SU-DHL-6 (cell line): Measurements from ENCODE around the gene IL17RD.

Experiments used
- CTCF ChIP-seq: fragments of 200-600 bp; sonication (generic); IDR thresholded peaks from one replicate; pipeline ENCODE4 v1.5.1; 2017; ENCODE audit warnings: antibody characterized with exemption, mild to moderate bottlenecking, low read length, moderate library complexity; ENCODE audit not compliant: insufficient read depth, poor library complexity, severe bottlenecking
- EZH2phosphoT487 ChIP-seq: fragments of 200-600 bp; sonication (generic), shearing (Covaris generic); conservative IDR thresholded peaks from 2 replicates; pipeline ENCODE4 v1.6.1; 2018; ENCODE audit warnings: mild to moderate bottlenecking, antibody characterized with exemption, low read length, moderate library complexity, mixed read lengths

DNA sequence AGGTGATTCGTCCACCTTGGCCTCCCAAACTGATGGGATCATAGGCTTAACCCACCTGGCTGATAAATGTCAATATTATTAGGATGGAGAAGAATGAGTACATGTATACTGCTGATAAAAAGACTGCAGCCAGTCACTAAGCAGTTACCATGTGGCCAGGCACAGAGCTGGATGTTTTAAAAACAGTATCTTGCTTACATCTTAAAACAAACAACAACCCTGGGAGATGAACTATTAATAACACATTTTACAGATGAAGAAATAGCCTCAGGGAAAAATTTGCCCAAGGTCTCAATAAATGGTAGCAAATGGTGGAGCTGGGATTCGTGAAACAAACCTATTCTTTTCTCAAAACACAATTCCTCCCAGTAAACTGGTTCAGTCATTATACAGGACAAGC lies 18.1 kb downstream of the IL17RD start:
- TF ChIP-seq CTCF: no peak
- no peak for TF ChIP-seq EZH2phosphoT487
